ENCODE data around the gene ELOVL5. TPM values are rescaled to one million over a fixed set of nuclear protein-coding genes. Genes with fewer than 3 reads are reported as not detected.
"Not testable (repeated sequence)": the region's sequence is repeated elsewhere in the genome, so short reads cannot be mapped to it uniquely, and the experiment has no call there.

ELOVL5 gene
- total RNA-seq, 1 donor from 2014 or later = 185 TPM

GRCh38 chr6:53321701-53322100, 27.0 kb downstream of the ELOVL5 start:
- Histone ChIP-seq H3K36me3 (no peaks in the 10 kb centered on the region), H3K79me2 (ENCODE audit: low read depth) (peaks cover 98% of the 10 kb centered on the region), H4K20me1 (ENCODE audit: low read depth) (peaks cover 28% of the 10 kb centered on the region), H3K9ac (no peak overlapping the region), H3K27me3 (no peaks in the 10 kb centered on the region), H3K4me3 (no peak overlapping the region), H3F3A (ENCODE audit: low read depth) (no peaks in the 10 kb centered on the region), H3K4me2 (peak overlapping the region; percentile 10), H2AFZ (replicated peaks) (no peak overlapping the region), H3K27ac (no peak overlapping the region), H3K4me1 (peaks cover 13% of the 10 kb centered on the region), H3K9me3 (ENCODE audit: low read depth) (no peaks in the 10 kb centered on the region)
- H3K4me3 Mint-ChIP-seq = no peak overlapping the region
- no peak overlapping the region for H3K27ac Mint-ChIP-seq
- TF ChIP-seq EZH2 (IDR thresholded peaks at IDR 0.05) = no peak
- TF ChIP-seq EZH2phosphoT487 (IDR thresholded peaks at IDR 0.05) = no peak
- H3K36me3 Mint-ChIP-seq = peaks cover 31% of the 10 kb centered on the region
- no peak for DNase-seq (ENCODE audit: low spot score)
- peaks cover 4% of the 10 kb centered on the region for H3K27me3 Mint-ChIP-seq (ENCODE audit: insufficient read depth, low read depth)
- peaks cover 13% of the 10 kb centered on the region for H3K4me1 Mint-ChIP-seq
- H3K9me3 Mint-ChIP-seq = peaks cover 19% of the 10 kb centered on the region

- Mint-ChIP-seq H3K36me3 (peaks cover 25% of the 10 kb centered on the region), H3K27ac (no peak overlapping the region), H3K9me3 (peaks cover 16% of the 10 kb centered on the region), H3K4me3 (no peak overlapping the region), H3K4me1 (peaks cover 13% of the 10 kb centered on the region), H3K27me3 (ENCODE audit: insufficient read depth, low read depth) (peaks cover 2% of the 10 kb centered on the region)
- Histone ChIP-seq H3K27me3 (no peaks in the 10 kb centered on the region), H3F3A (ENCODE audit: low read depth) (no peaks in the 10 kb centered on the region), H4K20me1 (ENCODE audit: low read depth) (peaks cover 26% of the 10 kb centered on the region), H3K4me1 (peaks cover 13% of the 10 kb centered on the region), H3K27ac (no peak overlapping the region), H3K4me3 (no peak overlapping the region), H3K9ac (no peak overlapping the region), H3K79me2 (ENCODE audit: low read depth) (peaks cover 98% of the 10 kb centered on the region), H3K36me3 (no peaks in the 10 kb centered on the region), H3K9me3 (ENCODE audit: low read depth) (no peaks in the 10 kb centered on the region), H3K4me2 (no peak overlapping the region), H2AFZ (replicated peaks) (no peak overlapping the region)
- DNase-seq (ENCODE audit: low spot score) = no peak
- no peak for TF ChIP-seq EZH2phosphoT487 (IDR thresholded peaks at IDR 0.05)
- no peak for TF ChIP-seq EZH2 (IDR thresholded peaks at IDR 0.05)
- TF ChIP-seq CTCF (IDR thresholded peaks at IDR 0.05) = no peak
Measured at GRCh38 chr6:53320964-53321363, 27.8 kb downstream of the ELOVL5 start.

GRCh38 chr6:53318429-53318828, 30.3 kb downstream of the ELOVL5 start:
- H3K36me3 ChIP-seq = no peaks in the 10 kb centered on the region
- no peak overlapping the region for H3K4me3 Mint-ChIP-seq
- no peak for DNase-seq (ENCODE audit: low spot score)
- no peak overlapping the region for H3K4me3 ChIP-seq
- peaks cover 13% of the 10 kb centered on the region for H3K4me1 ChIP-seq
- H3K79me2 ChIP-seq (ENCODE audit: low read depth) = peaks cover 100% of the 10 kb centered on the region
- TF ChIP-seq EZH2phosphoT487 (IDR thresholded peaks at IDR 0.05) = no peak
- no peak for TF ChIP-seq CTCF (IDR thresholded peaks at IDR 0.05)
- no peak for TF ChIP-seq EZH2 (IDR thresholded peaks at IDR 0.05)
- H3K27ac Mint-ChIP-seq = no peak overlapping the region
- H3F3A ChIP-seq (ENCODE audit: low read depth) = no peaks in the 10 kb centered on the region
- H3K27me3 ChIP-seq = no peaks in the 10 kb centered on the region
- peaks cover 37% of the 10 kb centered on the region for H4K20me1 ChIP-seq (ENCODE audit: low read depth)
- no peaks in the 10 kb centered on the region for H3K27me3 Mint-ChIP-seq (ENCODE audit: insufficient read depth, low read depth)
- no peaks in the 10 kb centered on the region for H3K9me3 ChIP-seq (ENCODE audit: low read depth)
- H3K4me1 Mint-ChIP-seq = peaks cover 13% of the 10 kb centered on the region
- peaks cover 7% of the 10 kb centered on the region for H3K9me3 Mint-ChIP-seq
- peaks cover 14% of the 10 kb centered on the region for H3K36me3 Mint-ChIP-seq
- no peak overlapping the region for H2AFZ ChIP-seq (replicated peaks)
- H3K27ac ChIP-seq = no peak overlapping the region
- no peak overlapping the region for H3K9ac ChIP-seq
- H3K4me2 ChIP-seq = no peak overlapping the region

GRCh38 chr6:53317861-53318260, 30.9 kb downstream of the ELOVL5 start:
- Mint-ChIP-seq H3K36me3 (peaks cover 13% of the 10 kb centered on the region), H3K9me3 (peaks cover 7% of the 10 kb centered on the region), H3K27ac (no peak overlapping the region), H3K27me3 (ENCODE audit: insufficient read depth, low read depth) (no peaks in the 10 kb centered on the region), H3K4me1 (peaks cover 13% of the 10 kb centered on the region), H3K4me3 (no peak overlapping the region)
- H3K27ac ChIP-seq = no peak overlapping the region
- DNase-seq (ENCODE audit: low spot score) = no peak
- H2AFZ ChIP-seq (replicated peaks) = no peak overlapping the region
- TF ChIP-seq CTCF (IDR thresholded peaks at IDR 0.05) (no peak), EZH2 (IDR thresholded peaks at IDR 0.05) (no peak), EZH2phosphoT487 (IDR thresholded peaks at IDR 0.05) (no peak)
- no peaks in the 10 kb centered on the region for H3K36me3 ChIP-seq
- no peaks in the 10 kb centered on the region for H3K27me3 ChIP-seq
- H3K4me2 ChIP-seq = no peak overlapping the region
- H3K4me1 ChIP-seq = peaks cover 13% of the 10 kb centered on the region
- H3F3A ChIP-seq (ENCODE audit: low read depth) = no peaks in the 10 kb centered on the region
- no peak overlapping the region for H3K4me3 ChIP-seq
- no peaks in the 10 kb centered on the region for H3K9me3 ChIP-seq (ENCODE audit: low read depth)
- H3K79me2 ChIP-seq (ENCODE audit: low read depth) = peaks cover 100% of the 10 kb centered on the region
- H3K9ac ChIP-seq = no peak overlapping the region
- H4K20me1 ChIP-seq (ENCODE audit: low read depth) = peaks cover 33% of the 10 kb centered on the region

GRCh38 chr6:53317299-53317698, 31.5 kb downstream of the ELOVL5 start:
- not testable (repeated sequence) for H3K4me3 ChIP-seq; DNase-seq (ENCODE audit: low spot score); H3K4me2 ChIP-seq; H3K27me3 Mint-ChIP-seq (ENCODE audit: insufficient read depth, low read depth); H3K4me1 Mint-ChIP-seq; H3K36me3 ChIP-seq; H3K9ac ChIP-seq; H2AFZ ChIP-seq (replicated peaks); H3F3A ChIP-seq (ENCODE audit: low read depth); H3K4me3 Mint-ChIP-seq; H3K9me3 ChIP-seq (ENCODE audit: low read depth); H3K27me3 ChIP-seq; H3K27ac ChIP-seq; H3K27ac Mint-ChIP-seq
- Mint-ChIP-seq H3K36me3 (peaks cover 15% of the 10 kb centered on the region), H3K9me3 (peaks cover 10% of the 10 kb centered on the region)
- peaks cover 100% of the 10 kb centered on the region for H3K79me2 ChIP-seq (ENCODE audit: low read depth)
- peaks cover 36% of the 10 kb centered on the region for H4K20me1 ChIP-seq (ENCODE audit: low read depth)
- H3K4me1 ChIP-seq = peaks cover 11% of the 10 kb centered on the region

All from neural progenitor cell (in vitro differentiated cells).